ENCODE measurements around the gene ZNF808. TPM values are rescaled to one million over a fixed set of nuclear protein-coding genes. Genes with fewer than 3 reads are reported as not detected.

The ZNF808 gene
- total and polyA plus RNA-seq, 9 of the 15 experiments (the other 6 are each of a cell fraction or from before 2014, with no cell fraction given) = 3.1 to 20.1 (median 10.9) TPM

- TF ChIP-seq GABPB1 (CRISPR knock-in tag; IDR thresholded peaks at IDR 0.05) (0 out of 2 replicates have a peak, but pooled peaks have one; percentile 44), MAZ (CRISPR knock-in tag; conservative IDR thresholded peaks at IDR 0.05 in 1 of 2, IDR thresholded peaks at IDR 0.05 in 1 of 2) (peak in 1 of 2 experiments; percentile 54; a peak in 1 of 4 replicates), PHF21A (IDR thresholded peaks at IDR 0.05; ENCODE audit: borderline replicate concordance, low read depth) (no peak), IFI16 (CRISPR knock-in tag; IDR thresholded peaks at IDR 0.05) (no peak), SRSF9 (IDR thresholded peaks at IDR 0.05; ENCODE audit: borderline replicate concordance, low read depth, low read length) (no peak), PML (IDR thresholded peaks at IDR 0.05; ENCODE audit: low read length) (0 out of 2 replicates have a peak, but pooled peaks have one; percentile 34), HNRNPK (IDR thresholded peaks at IDR 0.05; ENCODE audit: low read depth, low read length, poor library complexity, severe bottlenecking) (no peak), MBD2 (IDR thresholded peaks at IDR 0.05; ENCODE audit: borderline replicate concordance, low read depth) (peak; percentile 34; the same call in 1 of the 2 replicates), SP1 (CRISPR knock-in tag; IDR thresholded peaks at IDR 0.05) (0 out of 2 replicates have a peak, but pooled peaks have one; percentile 41), KDM4B (IDR thresholded peaks at IDR 0.05; ENCODE audit: borderline replicate concordance in 2 of 2, low read depth in 1 of 2) (no peak), SMARCA5 (IDR thresholded peaks at IDR 0.05) (no peak), ELF2 (CRISPR knock-in tag; IDR thresholded peaks at IDR 0.05) (0 out of 2 replicates have a peak, but pooled peaks have one; percentile 32), ZNF311 (CRISPR knock-in tag; IDR thresholded peaks at IDR 0.05) (no peak), THAP7 (CRISPR knock-in tag; IDR thresholded peaks at IDR 0.05) (no peak), E2F6 (IDR thresholded peaks at IDR 0.05; ENCODE audit: borderline replicate concordance in 1 of 2, extremely low read depth in 1 of 2, insufficient read depth in 1 of 2, insufficient read length in 1 of 2, low read depth in 1 of 2, low read length in 1 of 2, poor library complexity in 1 of 2, severe bottlenecking in 1 of 2) (peak; percentile 77 to 96), ZBTB17 (CRISPR knock-in tag; IDR thresholded peaks at IDR 0.05) (no peak), CGGBP1 (CRISPR knock-in tag; IDR thresholded peaks at IDR 0.05) (no peak), PCBP1 (IDR thresholded peaks at IDR 0.05; ENCODE audit: low read depth, low read length, poor library complexity, severe bottlenecking) (no peak)
- TF ChIP-seq, protein P1, sequence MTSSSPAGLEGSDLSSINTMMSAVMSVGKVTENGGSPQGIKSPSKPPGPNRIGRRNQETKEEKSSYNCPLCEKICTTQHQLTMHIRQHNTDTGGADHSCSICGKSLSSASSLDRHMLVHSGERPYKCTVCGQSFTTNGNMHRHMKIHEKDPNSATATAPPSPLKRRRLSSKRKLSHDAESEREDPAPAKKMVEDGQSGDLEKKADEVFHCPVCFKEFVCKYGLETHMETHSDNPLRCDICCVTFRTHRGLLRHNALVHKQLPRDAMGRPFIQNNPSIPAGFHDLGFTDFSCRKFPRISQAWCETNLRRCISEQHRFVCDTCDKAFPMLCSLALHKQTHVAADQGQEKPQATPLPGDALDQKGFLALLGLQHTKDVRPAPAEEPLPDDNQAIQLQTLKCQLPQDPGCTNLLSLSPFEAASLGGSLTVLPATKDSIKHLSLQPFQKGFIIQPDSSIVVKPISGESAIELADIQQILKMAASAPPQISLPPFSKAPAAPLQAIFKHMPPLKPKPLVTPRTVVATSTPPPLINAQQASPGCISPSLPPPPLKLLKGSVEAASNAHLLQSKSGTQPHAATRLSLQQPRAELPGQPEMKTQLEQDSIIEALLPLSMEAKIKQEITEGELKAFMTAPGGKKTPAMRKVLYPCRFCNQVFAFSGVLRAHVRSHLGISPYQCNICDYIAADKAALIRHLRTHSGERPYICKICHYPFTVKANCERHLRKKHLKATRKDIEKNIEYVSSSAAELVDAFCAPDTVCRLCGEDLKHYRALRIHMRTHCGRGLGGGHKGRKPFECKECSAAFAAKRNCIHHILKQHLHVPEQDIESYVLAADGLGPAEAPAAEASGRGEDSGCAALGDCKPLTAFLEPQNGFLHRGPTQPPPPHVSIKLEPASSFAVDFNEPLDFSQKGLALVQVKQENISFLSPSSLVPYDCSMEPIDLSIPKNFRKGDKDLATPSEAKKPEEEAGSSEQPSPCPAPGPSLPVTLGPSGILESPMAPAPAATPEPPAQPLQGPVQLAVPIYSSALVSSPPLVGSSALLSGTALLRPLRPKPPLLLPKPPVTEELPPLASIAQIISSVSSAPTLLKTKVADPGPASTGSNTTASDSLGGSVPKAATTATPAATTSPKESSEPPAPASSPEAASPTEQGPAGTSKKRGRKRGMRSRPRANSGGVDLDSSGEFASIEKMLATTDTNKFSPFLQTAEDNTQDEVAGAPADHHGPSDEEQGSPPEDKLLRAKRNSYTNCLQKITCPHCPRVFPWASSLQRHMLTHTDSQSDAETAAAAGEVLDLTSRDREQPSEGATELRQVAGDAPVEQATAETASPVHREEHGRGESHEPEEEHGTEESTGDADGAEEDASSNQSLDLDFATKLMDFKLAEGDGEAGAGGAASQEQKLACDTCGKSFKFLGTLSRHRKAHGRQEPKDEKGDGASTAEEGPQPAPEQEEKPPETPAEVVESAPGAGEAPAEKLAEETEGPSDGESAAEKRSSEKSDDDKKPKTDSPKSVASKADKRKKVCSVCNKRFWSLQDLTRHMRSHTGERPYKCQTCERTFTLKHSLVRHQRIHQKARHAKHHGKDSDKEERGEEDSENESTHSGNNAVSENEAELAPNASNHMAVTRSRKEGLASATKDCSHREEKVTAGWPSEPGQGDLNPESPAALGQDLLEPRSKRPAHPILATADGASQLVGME (CRISPR knock-in tag; IDR thresholded peaks at IDR 0.05) = no peak
Measured at GRCh38 chr19:52601025-52601973, 73.8 kb downstream of the ZNF808 start (continued).
